ENCODE measurements around the gene TRIM66.

GRCh38 chr11:8690374-8691342 is 8.2 kb upstream of the TRIM66 start:
- TF ChIP-seq YY1 (IDR thresholded peaks at IDR 0.05; ENCODE audit: insufficient read depth, insufficient read length) = no peak
- TF ChIP-seq ZNF274 (IDR thresholded peaks at IDR 0.05; ENCODE audit: low read depth, low read length) = no peak
